ENCODE results near the gene POLR2E. TPM values are rescaled to one million over a fixed set of nuclear protein-coding genes. Genes with fewer than 3 reads are reported as not detected.

Gene POLR2E
- total and polyA plus RNA-seq, 2 of the 8 experiments (the other 6 are each of a cell fraction or from before 2014, with no cell fraction given): 281 to 381 TPM

DNA sequence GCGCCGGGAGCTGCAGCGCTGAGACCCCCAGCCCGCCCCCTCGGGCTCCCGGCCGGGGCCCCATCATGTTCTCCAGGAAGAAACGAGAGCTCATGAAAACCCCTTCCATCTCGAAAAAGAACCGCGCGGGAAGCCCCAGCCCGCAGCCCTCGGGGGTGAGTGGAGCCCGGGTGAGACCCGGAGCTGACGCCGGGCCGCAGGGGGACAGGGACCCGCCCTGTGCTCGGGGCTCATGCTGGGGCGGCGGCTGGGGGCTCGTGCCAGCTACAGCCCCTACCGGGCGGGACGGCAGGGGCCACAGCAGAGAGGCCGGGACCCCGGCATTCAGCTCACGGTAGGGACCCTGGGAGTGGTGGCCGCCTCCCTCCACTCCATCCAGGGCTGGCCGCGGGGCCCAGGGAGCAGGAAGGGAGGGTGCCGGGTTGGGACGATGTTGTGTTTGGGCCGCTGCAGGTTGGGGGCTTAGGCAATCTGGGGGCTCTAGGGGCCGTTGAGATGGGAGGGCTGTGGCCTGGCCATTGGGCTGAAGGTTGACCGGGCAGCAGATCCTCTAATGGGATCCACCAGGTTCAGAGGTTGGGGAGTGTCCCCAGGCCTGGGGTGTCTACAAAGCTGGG, 27.7 kb downstream of the POLR2E start:
- Histone ChIP-seq H3K14ac (ENCODE audit: insufficient read length) (no peak overlapping the region), H4K8ac (ENCODE audit: extremely low read depth, insufficient read depth, low read length) (peak overlapping the region; percentile 80), H3K9me3 (ENCODE audit: insufficient read depth in 2 of 2, low read depth in 1 of 2, low read length in 1 of 2) (peaks cover 0 to 9% of the 10 kb centered on the region in 2 experiments; a peak in 2 of 4 replicates), H3K23me2 (ENCODE audit: low read depth, low read length) (peaks cover 14% of the 10 kb centered on the region; the same call in 1 of the 2 replicates), H3K27ac (ENCODE audit: low read depth, low read length) (no peak overlapping the region), H3K27me3 (replicated peaks in 1 of 4; ENCODE audit: control insufficient read depth in 3 of 4, extremely low read depth in 1 of 4, insufficient read depth in 3 of 4, low read length in 3 of 4) (peaks cover 0 to 30% (median 20%) of the 10 kb centered on the region in 4 experiments; a peak in 5 of 7 replicates), H2AK5ac (ENCODE audit: low read depth, low read length) (no peak overlapping the region), H3K36me3 (ENCODE audit: control insufficient read depth in 2 of 4, insufficient read depth in 4 of 4, low read length in 3 of 4) (no peaks in the 10 kb centered on the region), H3K79me1 (ENCODE audit: low read depth, low read length) (peaks cover 1% of the 10 kb centered on the region), H2BK5ac (ENCODE audit: low read depth, low read length) (no peak overlapping the region), H3K18ac (ENCODE audit: extremely low read depth, low read length) (no peak overlapping the region), H4K91ac (replicated peaks; ENCODE audit: insufficient read length, low read length) (no peak overlapping the region), H4K20me1 (replicated peaks in 1 of 2; ENCODE audit: control insufficient read depth in 1 of 2, insufficient read depth in 2 of 2, low read length in 2 of 2) (peaks cover 0 to 8% of the 10 kb centered on the region in 2 experiments), H3K9ac (replicated peaks in 1 of 4; ENCODE audit: extremely low read depth in 1 of 4, low read depth in 3 of 4, low read length in 3 of 4) (no peak overlapping the region), H3K4me1 (replicated peaks in 1 of 4; ENCODE audit: control insufficient read depth in 3 of 4, insufficient read depth in 4 of 4, low read length in 3 of 4) (peaks cover 0 to 29% (median 19%) of the 10 kb centered on the region in 4 experiments; a peak in 6 of 7 replicates), H3K56ac (replicated peaks; ENCODE audit: insufficient read length, low read depth, low read length) (no peak overlapping the region), H3K4ac (replicated peaks; ENCODE audit: insufficient read length, low read depth, low read length) (no peak overlapping the region), H2AFZ (ENCODE audit: low read length) (no peak overlapping the region), H4K5ac (ENCODE audit: insufficient read length, low read depth, low read length) (no peak overlapping the region), H3K23ac (ENCODE audit: insufficient read length) (no peak overlapping the region), H2BK120ac (replicated peaks; ENCODE audit: low read depth, low read length) (no peak overlapping the region), H2BK12ac (ENCODE audit: low read depth, low read length) (no peak overlapping the region), H3K79me2 (ENCODE audit: control insufficient read depth in 1 of 2, insufficient read depth in 2 of 2, low read length in 2 of 2) (no peaks in the 10 kb centered on the region), H2BK20ac (ENCODE audit: low read length) (no peak overlapping the region), H2BK15ac (ENCODE audit: low read length) (no peak overlapping the region), H3K4me2 (ENCODE audit: insufficient read depth in 1 of 2, low read depth in 2 of 2, low read length in 2 of 2) (peak overlapping the region; percentile 35 to 74), H3K4me3 (ENCODE audit: extremely low read depth in 1 of 4, insufficient read depth in 2 of 4, low read depth in 3 of 4, low read length in 4 of 4) (peak overlapping the region; percentile 24 to 68 (median 30); a peak in 7 of 8 replicates)
- FAIRE-seq (no peak), DNase-seq (ENCODE audit: low read depth in 1 of 2, low spot score in 2 of 2) (no peak)
- WGBS, 2 experiments (ENCODE audit: extremely low coverage in 1 of 2, insufficient coverage in 1 of 2, insufficient read length in 1 of 2, insufficient replicate concordance in 2 of 2, low coverage in 1 of 2, low lambda C conversion rate in 2 of 2, missing lambda C conversion rate in 1 of 2): 27% methylated on average over 24 of the region's 38 CpGs; no CpG with 5 or more reads in 1 of the 2 experiments
- ChIA-PET CTCF (ENCODE audit: partially characterized antibody) (interaction anchor here (0.8 to 5.2 kb wide), 9 partner anchors 10 to 97 kb away, joined by 3 to 54 read pairs (median 4); partner anchors contain the start of genes ABCA7 and GRIN3B), POLR2A (ENCODE audit: partially characterized antibody) (interaction anchor here (0.7 to 6.9 kb wide), 15 partner anchors 8 to 202 kb away, joined by 3 to 97 read pairs (median 5); partner anchors contain the start of genes ABCA7, CIRBP, CNN2 and RNU6-2)
- TF ChIP-seq HDAC6 (IDR thresholded peaks at IDR 0.05; ENCODE audit: low read depth, low read length) (no peak), TEAD4 (IDR thresholded peaks at IDR 0.05; ENCODE audit: low read depth, low read length) (no peak)
